ENCODE measurements around the gene PCSK4.
A peak's percentile ranks its signal among the peaks of the same experiment; 100 is the strongest.
"Not testable (repeated sequence)": the region's sequence is repeated elsewhere in the genome, so short reads cannot be mapped to it uniquely, and the experiment has no call there.

The PCSK4 gene

DNA sequence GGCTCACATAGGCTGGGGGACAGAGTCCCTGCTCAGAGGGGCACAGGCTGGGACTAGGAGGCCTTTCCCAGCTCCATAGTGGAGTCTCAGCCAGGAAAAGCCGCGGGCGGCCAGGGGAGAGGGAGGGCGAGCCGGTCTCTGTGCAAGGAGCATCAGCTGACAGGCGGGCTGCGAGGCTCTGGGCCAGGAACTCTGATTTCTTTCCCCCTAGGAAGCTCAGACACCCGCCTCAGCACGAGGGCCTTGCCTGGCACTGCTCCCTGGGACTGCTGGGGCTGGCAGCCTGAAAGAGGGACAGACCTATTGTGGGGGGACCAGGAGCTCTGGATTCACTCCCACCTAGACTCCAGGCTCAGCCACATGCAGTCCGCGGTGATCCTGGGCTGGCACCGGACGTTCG is 31.5 kb upstream of the PCSK4 start:
- DNase-seq: no peak

DNA sequence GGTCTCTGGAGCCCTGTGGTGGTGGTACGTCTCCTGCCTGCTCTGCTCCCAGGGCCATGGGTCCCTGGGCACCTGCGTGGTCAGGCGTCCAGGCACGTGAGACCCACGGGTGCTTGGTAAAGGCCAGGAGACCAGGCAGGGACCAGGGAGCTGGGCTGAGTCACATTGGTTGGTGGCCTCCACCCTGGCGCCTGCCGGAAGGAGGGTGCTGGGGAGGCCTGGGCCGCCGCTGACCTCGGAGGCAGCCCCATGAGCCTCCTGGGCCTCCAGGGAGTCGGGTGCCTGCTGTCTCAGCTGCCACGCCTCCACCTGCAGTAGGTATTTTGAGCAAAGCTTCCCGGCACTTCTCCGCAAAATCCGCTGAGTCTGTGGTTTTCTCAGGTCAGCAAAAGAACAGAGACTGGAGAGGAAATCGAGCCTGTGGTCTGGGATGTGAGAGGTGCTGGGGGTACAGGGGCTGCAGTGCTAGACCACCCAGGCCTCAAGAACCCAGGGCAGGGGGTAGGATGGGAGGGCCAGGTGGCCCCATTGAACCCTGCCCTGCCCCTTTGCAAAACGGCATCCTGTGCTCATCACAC is 30.1 kb upstream of the PCSK4 start:
- DNase-seq: no peak

DNA sequence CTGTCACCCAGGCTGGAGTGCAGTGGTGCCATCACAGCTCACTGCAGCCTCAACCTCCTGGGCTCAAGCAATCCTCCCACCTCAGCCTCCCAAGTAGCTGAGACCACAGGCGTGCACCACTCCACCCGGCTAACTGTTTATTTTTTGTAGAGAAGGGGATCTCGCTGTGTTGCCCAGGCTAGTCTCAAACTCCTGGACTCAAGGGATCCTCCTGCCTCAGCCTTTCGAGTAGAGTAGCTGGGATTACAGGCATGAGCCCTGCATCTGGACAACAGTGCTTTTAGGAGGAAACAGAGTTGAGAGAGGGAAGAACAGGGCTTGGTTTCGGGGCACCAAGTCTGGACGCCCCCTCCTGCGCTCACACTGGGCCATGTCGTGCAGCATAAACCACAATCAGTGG is 29.7 kb upstream of the PCSK4 start:
- not testable (repeated sequence) for DNase-seq

DNA sequence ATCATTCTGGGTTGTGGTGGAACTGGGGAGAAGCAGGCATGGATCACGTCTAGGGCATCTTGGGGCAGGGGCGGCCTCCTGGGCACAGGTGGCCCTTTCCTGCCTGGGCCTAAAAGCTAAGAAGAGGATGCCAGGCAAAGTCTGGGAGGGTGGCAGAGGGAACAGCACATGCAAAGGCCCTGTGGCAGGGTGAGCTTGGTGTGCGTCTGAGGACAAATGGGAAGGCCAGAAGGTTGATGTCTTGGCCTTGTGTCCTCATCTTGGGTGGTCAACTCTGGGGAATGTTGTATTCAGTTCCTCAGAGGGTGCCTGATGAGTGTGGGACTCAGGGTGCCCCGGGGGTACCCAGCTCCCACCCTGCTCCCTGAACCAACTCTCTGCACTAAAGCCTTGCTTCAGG is 28.3 kb upstream of the PCSK4 start:
- DNase-seq: no peak

DNA sequence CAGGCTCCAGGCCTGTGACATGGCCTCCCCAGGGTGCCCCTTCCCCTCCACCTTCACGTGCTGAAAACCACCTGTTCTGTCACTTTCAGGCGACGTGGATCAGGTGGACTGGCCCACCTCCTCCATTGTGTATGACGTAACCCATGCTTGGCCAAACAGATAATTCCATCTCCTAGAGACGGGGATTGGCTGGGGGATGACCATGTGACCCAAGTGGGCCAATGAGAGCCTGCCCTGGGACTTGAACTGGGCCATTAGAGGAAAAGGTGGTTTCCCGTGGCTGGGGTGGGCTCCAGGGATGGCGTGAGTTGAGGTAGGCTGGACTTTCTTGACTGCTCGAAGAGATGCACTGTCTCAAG is 26.2 kb upstream of the PCSK4 start:
- no peak for DNase-seq

GRCh38 chr19:1514986-1515721 is 25.0 kb upstream of the PCSK4 start:
- DNase-seq: no peak

DNA sequence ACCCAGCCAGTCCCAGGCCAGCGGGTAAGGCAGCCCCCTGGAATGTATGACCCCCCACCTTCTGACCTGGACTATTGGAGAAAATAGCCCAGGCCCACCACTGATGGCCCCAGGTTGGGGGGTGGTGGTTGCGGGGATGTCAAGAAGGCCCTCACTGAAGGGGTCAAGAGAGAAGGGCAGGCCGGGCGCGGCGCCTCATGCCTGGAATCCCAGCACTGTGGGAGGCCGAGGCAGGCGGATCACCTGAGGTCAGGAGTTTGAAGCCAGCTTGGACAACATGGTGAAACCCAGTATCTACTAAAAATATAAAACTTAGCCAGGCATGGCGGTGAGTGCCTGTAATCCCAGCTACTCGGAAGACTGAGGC is 24.1 kb upstream of the PCSK4 start:
- no peak for DNase-seq

GRCh38 chr19:1513499-1514294 is 23.5 kb upstream of the PCSK4 start:
- DNase-seq: peak; percentile 84 to 95 (median 87)

GRCh38 chr19:1512671-1513498 is 22.7 kb upstream of the PCSK4 start, which contains the start of gene ADAMTSL5:
Gene ADAMTSL5 (minus strand): TSS chr19:1513019. CDS start chr19:1510943, 2,076 bp downstream.
- peak; percentile 57 to 88 (median 66) for DNase-seq

- no peak for DNase-seq
Observed at GRCh38 chr19:1511318-1512317, 21.5 kb upstream of the PCSK4 start.

GRCh38 chr19:1510807-1511206 is 20.7 kb upstream of the PCSK4 start:
- no peak for DNase-seq

- DNase-seq: no peak
Observed at GRCh38 chr19:1510442-1510806, 20.3 kb upstream of the PCSK4 start.

DNA sequence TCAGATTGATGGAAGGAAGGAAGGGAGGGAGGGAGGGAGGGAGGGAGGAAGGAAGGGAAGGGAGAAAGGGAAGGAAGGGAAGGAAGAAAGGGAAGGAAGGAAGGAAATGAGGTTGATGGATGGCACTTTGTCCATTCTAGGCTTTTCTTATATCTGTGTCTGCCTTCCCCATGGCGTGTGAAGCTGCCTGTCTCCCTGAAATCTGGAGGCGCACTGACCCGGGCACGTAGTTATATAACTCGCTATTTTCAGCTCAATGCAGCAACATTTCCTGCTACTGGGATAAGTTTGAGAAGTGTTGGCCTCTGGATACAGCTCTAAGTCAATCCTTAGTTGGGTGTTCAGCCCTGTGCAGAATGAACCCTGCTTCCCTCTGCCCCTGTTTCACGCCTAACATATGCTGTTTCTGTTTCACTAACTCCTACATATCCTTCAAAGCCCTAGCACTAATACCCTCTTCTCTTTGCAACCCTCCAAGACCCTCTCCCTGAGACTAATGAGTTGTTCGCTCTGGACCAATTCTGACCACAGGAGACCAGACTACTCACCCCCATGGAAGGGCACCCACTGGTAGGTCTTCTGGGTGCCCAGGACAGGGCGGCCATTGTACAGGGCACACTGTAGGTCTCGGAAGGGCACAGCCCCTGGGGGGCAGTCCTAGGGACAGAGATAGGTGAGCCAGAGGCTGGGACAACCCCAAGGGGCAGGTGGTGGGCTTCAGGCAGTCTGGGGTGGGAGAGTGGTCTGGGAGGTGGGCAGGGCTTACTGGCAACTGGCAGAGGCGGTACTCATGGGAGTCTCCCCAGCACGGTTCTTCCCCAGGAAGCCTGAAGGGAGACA is 19.7 kb upstream of the PCSK4 start:
- DNase-seq: no peak

DNA sequence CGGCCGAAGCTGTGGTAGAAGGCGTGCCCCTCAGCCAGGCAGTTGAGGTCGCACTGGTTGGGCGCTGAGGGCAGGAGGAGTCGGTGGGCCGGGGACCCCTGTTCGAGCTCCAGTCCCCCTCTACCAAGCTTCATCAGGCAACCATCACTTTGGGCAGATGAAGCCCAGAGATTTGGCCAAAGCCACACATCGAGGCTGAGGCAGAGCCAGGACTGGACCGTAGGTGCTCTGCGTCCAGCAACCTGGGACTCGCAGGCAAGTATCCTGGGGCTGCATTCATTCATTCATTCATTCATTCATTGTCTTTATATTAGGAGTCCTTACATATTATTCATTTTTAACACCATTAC is 18.3 kb upstream of the PCSK4 start:
- no peak for DNase-seq

GRCh38 chr19:1507763-1508506 is 17.8 kb upstream of the PCSK4 start:
- peak; percentile 89 to 92 (median 90) for DNase-seq

GRCh38 chr19:1507192-1507660 is 17.1 kb upstream of the PCSK4 start:
- no peak for DNase-seq

DNA sequence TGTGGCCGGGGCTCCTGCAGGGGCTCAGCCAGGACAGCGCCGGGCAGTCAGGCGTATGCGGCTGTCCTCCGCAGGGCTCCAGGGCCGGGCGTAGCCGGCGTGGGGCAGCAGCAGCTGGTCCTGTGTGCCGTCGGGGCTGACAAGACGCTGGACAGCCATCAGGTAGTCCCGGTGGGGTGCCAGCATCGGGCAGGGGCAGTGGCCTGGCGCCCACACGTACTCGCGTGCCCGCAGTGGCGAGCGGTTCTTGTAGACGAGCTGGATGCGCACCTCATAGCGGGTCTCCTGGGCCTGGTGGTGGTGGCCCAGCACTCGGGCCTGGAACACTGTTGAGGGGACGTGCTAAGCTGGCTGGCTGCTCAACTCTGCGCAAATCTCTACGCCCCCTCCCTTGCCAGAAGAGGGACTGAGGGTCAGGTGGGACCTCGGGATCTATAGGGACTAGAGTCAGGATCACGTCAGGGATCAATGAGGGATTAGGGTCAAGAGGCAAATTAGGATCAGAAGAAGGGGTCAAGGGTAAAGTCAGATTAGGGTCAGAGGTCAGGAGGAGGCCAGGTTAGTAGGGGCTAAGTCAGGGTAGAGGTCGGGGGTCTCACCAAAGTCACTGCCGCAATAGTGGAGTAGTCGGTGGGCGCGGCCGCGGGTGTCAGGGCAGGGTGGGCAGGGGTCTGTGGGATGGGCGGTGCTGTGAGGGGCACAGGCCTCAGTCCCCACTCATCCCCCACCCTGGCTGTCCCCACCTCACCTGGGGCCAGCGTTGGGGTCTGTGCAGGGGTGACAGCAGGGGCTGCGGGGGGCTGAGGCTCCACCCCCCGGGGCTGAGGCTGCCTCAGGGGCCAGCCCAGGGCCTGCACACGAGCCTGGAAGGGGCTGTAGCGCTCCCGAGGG is 16.1 kb upstream of the PCSK4 start:
- no peak for DNase-seq

DNA sequence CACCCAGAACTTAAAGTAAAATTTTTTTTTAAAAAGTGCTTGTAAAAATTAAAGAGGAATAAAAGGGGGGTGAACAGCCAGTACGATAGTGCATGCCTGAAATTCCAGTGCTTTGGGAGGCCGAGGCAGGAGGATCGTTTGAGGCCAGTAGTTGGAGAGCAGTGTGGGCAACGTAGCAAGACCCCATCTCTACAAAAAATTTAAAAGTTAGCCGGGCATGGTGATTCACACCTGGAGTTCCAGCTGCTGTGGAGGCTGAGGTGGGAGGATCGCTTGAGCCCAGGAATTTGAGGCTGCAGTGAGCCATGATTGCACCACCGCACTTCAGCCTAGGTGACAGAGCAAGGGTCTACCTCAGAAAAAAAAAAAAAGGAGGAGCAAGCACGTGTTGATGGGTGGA is 14.9 kb upstream of the PCSK4 start:
- DNase-seq: no peak

Measured in suppressor macrophage treated with lipopolysaccharide for 1 hour (primary cell).